ENCODE data around the gene NQO2.

Gene NQO2

GRCh38 chr6:2999618-3000557 is at the start of gene NQO2:
TSS of gene NQO2 (plus strand) at chr6:2999894. CDS start at chr6:3006553, 6,659 bp downstream.
- Histone ChIP-seq H3K36me3 (replicated peaks) (peaks cover 12% of the 10 kb centered on the region), H3K27me3 (ENCODE audit: low read depth) (no peaks in the 10 kb centered on the region), H3K4me1 (peaks cover 22% of the 10 kb centered on the region), H3K4me3 (peak within 1 kb of the TSS; percentile 90), H3K9me3 (no peaks in the 10 kb centered on the region)
- in situ Hi-C loops (cut with MboI; ENCODE audit: low sequenced_read_pairs): loop anchor here (5.0 to 25.0 kb wide), 4 partner anchors 52 to 1012 kb away; a partner anchor contains a TSS
- peak; percentile 81 to 97 for DNase-seq (ENCODE audit: low spot score in 2 of 2)

DNA sequence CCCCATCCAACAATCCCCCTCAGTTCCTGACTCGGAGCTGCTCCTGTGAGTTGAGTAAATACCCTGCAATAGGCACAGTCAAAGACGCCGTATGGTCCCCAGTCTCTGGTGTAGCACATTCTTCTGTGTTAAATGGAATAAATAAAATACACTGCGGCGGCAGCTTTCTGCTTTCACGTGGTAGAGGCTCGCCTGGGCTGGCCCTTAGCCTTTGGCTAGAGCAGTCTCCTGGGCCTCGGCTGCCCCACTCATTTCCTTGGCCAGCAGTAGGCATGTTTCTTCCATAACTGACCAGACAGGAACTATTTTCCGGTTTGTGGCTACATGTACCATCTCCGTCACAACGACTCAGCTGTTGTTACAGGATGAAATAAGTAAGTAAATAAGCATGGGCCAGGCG is 49.0 kb upstream of the NQO2 start:
- Histone ChIP-seq H3K4me3 (no peak overlapping the region), H3K36me3 (replicated peaks) (peaks cover 17% of the 10 kb centered on the region), H3K27me3 (ENCODE audit: low read depth) (no peaks in the 10 kb centered on the region), H3K4me1 (peaks cover 6% of the 10 kb centered on the region), H3K9me3 (no peaks in the 10 kb centered on the region)
- no peak for DNase-seq (ENCODE audit: low spot score in 2 of 2)
- in situ Hi-C loops (cut with MboI; ENCODE audit: low sequenced_read_pairs): no loop called here

GRCh38 chr6:2951728-2952127 is 48.0 kb upstream of the NQO2 start:
- Histone ChIP-seq H3K4me3 (no peak overlapping the region), H3K27me3 (ENCODE audit: low read depth) (no peaks in the 10 kb centered on the region), H3K36me3 (replicated peaks) (peaks cover 17% of the 10 kb centered on the region), H3K9me3 (no peaks in the 10 kb centered on the region), H3K4me1 (peaks cover 6% of the 10 kb centered on the region)
- in situ Hi-C loops (cut with MboI; ENCODE audit: low sequenced_read_pairs): no loop called here
- DNase-seq (ENCODE audit: low spot score in 2 of 2): no peak

- H3K9me3 ChIP-seq: no peaks in the 10 kb centered on the region
- in situ Hi-C loops (cut with MboI; ENCODE audit: low sequenced_read_pairs): no loop called here
- H3K36me3 ChIP-seq (replicated peaks): peaks cover 17% of the 10 kb centered on the region
- peaks cover 6% of the 10 kb centered on the region for H3K4me1 ChIP-seq
- peak; percentile 83 to 87 for DNase-seq (ENCODE audit: low spot score in 2 of 2)
- H3K4me3 ChIP-seq: no peak overlapping the region
- H3K27me3 ChIP-seq (ENCODE audit: low read depth): no peaks in the 10 kb centered on the region
These were observed 47.1 kb upstream of the NQO2 start for GRCh38 chr6:2952557-2953095.

DNA sequence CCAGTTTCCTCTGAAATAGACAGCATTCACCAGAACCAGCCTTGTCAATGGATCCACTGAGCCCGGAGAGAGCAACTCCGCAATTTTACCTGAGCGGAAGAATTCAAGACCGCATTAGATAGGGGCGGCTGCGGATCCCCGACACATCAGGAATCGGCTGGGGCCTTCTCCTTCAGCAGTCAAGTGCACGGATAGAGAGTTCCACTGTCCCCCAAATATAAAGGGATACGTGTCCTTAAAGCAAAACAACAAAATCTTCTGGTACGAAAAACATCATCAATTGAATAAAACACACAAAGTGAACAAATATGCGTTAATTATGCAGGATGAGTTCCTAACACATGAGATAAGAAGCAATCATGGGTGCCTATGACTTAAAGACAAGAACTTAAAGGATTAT is 46.6 kb upstream of the NQO2 start:
- peaks cover 17% of the 10 kb centered on the region for H3K36me3 ChIP-seq (replicated peaks)
- no peaks in the 10 kb centered on the region for H3K9me3 ChIP-seq
- peaks cover 6% of the 10 kb centered on the region for H3K4me1 ChIP-seq
- DNase-seq (ENCODE audit: low spot score in 2 of 2): no peak
- H3K27me3 ChIP-seq (ENCODE audit: low read depth): no peaks in the 10 kb centered on the region
- H3K4me3 ChIP-seq: no peak overlapping the region
- in situ Hi-C loops (cut with MboI; ENCODE audit: low sequenced_read_pairs): no loop called here

GRCh38 chr6:2956930-2957685 is 42.6 kb upstream of the NQO2 start:
- peaks cover 9% of the 10 kb centered on the region for H3K36me3 ChIP-seq (replicated peaks)
- in situ Hi-C loops (cut with MboI; ENCODE audit: low sequenced_read_pairs): no loop called here
- no peaks in the 10 kb centered on the region for H3K27me3 ChIP-seq (ENCODE audit: low read depth)
- no peak overlapping the region for H3K4me3 ChIP-seq
- no peaks in the 10 kb centered on the region for H3K9me3 ChIP-seq
- DNase-seq (ENCODE audit: low spot score in 2 of 2): no peak
- peaks cover 18% of the 10 kb centered on the region for H3K4me1 ChIP-seq

- Histone ChIP-seq H3K36me3 (replicated peaks) (peaks cover 9% of the 10 kb centered on the region), H3K9me3 (no peaks in the 10 kb centered on the region), H3K4me3 (no peak overlapping the region), H3K4me1 (peaks cover 25% of the 10 kb centered on the region), H3K27me3 (ENCODE audit: low read depth) (no peaks in the 10 kb centered on the region)
- in situ Hi-C loops (cut with MboI; ENCODE audit: low sequenced_read_pairs): no loop called here
- no peak for DNase-seq (ENCODE audit: low spot score in 2 of 2)
These were observed 41.9 kb upstream of the NQO2 start for GRCh38 chr6:2957696-2958330.

DNA sequence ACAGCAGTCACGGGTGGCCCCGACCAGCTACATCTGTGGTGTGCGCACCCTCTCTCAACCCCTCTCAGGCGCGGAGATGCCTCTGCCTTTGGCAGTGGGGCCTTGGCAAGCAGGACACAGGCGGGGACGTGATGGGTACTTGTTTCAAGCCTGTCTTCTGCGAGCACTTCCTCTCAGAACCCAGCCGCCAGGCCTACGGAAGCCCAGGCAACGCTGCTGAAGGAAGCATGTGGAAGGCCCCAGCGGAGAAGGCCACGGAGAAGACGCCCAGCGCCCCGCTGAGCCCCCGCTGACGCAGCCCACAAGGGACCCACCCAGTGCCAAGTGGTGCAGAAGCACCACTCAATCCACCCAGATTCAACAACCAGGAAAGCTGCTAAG is 41.4 kb upstream of the NQO2 start:
- Histone ChIP-seq H3K4me1 (peaks cover 25% of the 10 kb centered on the region), H3K9me3 (no peaks in the 10 kb centered on the region), H3K36me3 (replicated peaks) (peaks cover 6% of the 10 kb centered on the region), H3K4me3 (no peak overlapping the region), H3K27me3 (ENCODE audit: low read depth) (no peaks in the 10 kb centered on the region)
- in situ Hi-C loops (cut with MboI; ENCODE audit: low sequenced_read_pairs): no loop called here
- no peak for DNase-seq (ENCODE audit: low spot score in 2 of 2)

GRCh38 chr6:2958776-2959175 is 40.9 kb upstream of the NQO2 start:
- Histone ChIP-seq H3K4me3 (no peak overlapping the region), H3K36me3 (replicated peaks) (peaks cover 4% of the 10 kb centered on the region; the same call in 1 of the 2 replicates), H3K4me1 (peaks cover 25% of the 10 kb centered on the region), H3K9me3 (no peaks in the 10 kb centered on the region), H3K27me3 (ENCODE audit: low read depth) (no peaks in the 10 kb centered on the region)
- in situ Hi-C loops (cut with MboI; ENCODE audit: low sequenced_read_pairs): no loop called here
- DNase-seq (ENCODE audit: low spot score in 2 of 2): no peak

DNA sequence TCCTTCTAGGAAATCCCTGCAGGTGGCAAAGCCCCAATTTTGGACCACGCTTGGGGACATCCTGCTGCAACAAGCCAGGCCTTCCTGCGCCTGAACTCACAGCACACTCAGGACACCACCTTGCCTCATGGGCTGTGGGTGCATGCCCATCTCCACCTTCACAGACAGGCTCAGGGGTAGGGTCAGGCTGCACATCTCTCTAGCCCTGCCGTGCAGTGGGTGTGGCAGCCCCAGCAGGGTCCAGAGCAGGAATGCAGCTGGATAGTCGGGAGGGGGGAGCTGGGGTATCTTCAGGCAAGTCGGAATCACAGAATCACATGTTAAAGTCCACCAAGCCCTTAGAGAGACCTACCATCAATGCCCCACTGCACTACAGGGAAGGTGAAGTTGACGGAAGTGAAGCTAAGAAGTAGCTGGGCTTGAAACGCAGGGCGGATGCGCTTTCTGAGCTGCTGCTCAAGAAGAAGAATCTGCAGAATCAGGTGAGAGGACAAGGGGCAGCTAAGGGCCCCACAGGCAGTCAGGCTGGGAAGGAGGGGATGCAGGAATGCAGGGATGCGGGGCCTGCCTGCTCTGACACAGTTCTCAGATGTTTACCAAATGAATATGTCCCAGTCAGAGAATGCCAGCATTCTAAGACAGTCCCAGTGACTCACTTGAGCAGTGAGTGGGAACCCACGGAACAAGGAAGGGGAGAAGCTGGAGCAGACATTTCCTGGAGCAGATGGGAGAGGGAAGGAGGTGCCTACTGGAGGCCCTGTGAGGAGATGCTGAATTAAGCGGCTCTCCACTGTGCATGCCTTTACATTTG is 39.6 kb upstream of the NQO2 start:
- DNase-seq (ENCODE audit: low spot score in 2 of 2): no peak
- Histone ChIP-seq H3K4me3 (no peak overlapping the region), H3K36me3 (replicated peaks) (no peaks in the 10 kb centered on the region; the same call in 1 of the 2 replicates), H3K9me3 (no peaks in the 10 kb centered on the region), H3K27me3 (ENCODE audit: low read depth) (no peaks in the 10 kb centered on the region), H3K4me1 (peaks cover 25% of the 10 kb centered on the region)
- in situ Hi-C loops (cut with MboI; ENCODE audit: low sequenced_read_pairs): no loop called here

DNA sequence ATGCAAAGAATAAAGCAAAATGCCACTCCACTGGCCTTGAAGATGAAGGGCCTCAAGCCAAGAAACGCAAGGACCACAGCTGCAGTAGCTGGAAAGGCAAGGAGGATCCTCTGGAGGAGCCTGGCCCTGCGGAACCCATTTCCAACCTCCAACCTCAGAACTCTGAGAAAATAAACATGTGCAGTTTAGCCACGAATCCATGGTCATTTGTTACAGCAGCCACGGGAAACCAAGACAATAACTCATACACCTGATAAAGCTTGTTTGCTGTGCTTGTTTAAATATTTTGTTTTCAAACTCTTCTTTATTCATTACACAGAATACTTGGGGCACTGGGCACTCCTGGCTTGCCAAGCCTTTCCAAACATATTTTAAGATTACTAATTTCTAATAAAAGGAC is 38.8 kb upstream of the NQO2 start:
- Histone ChIP-seq H3K27me3 (ENCODE audit: low read depth) (no peaks in the 10 kb centered on the region), H3K36me3 (replicated peaks) (no peaks in the 10 kb centered on the region; the same call in 1 of the 2 replicates), H3K4me3 (no peak overlapping the region), H3K4me1 (peaks cover 25% of the 10 kb centered on the region), H3K9me3 (no peaks in the 10 kb centered on the region)
- in situ Hi-C loops (cut with MboI; ENCODE audit: low sequenced_read_pairs): no loop called here
- no peak for DNase-seq (ENCODE audit: low spot score in 2 of 2)

GRCh38 chr6:2961506-2961905 is 38.2 kb upstream of the NQO2 start:
- Histone ChIP-seq H3K27me3 (ENCODE audit: low read depth) (no peaks in the 10 kb centered on the region), H3K36me3 (replicated peaks) (no peaks in the 10 kb centered on the region; the same call in 1 of the 2 replicates), H3K4me1 (peaks cover 25% of the 10 kb centered on the region), H3K9me3 (no peaks in the 10 kb centered on the region), H3K4me3 (no peak overlapping the region)
- in situ Hi-C loops (cut with MboI; ENCODE audit: low sequenced_read_pairs): no loop called here
- DNase-seq (ENCODE audit: low spot score in 2 of 2): no peak

GRCh38 chr6:2962004-2962403 is 37.7 kb upstream of the NQO2 start:
- Histone ChIP-seq H3K27me3 (ENCODE audit: low read depth) (no peaks in the 10 kb centered on the region), H3K36me3 (replicated peaks) (no peaks in the 10 kb centered on the region; the same call in 1 of the 2 replicates), H3K9me3 (no peaks in the 10 kb centered on the region), H3K4me1 (peaks cover 25% of the 10 kb centered on the region), H3K4me3 (no peak overlapping the region)
- peak; percentile 77 to 84 for DNase-seq (ENCODE audit: low spot score in 2 of 2)
- in situ Hi-C loops (cut with MboI; ENCODE audit: low sequenced_read_pairs): no loop called here
